22Rv1 (cell line): ENCODE measurements around the gene C12orf60.

Source experiments
- H3K27ac ChIP-seq: fragments of 450-650 bp; 2 replicates; pipeline ENCODE4 v1.5.1; 2017
- ZFX ChIP-seq: fragments of 450-650 bp; IDR thresholded peaks from 2 replicates; pipeline ENCODE4 v1.6.1; 2017; ENCODE audit warnings: antibody characterized with exemption, borderline replicate concordance
- TF ChIP-seq, protein P1 (sequence below): fragments of 450-650 bp; IDR thresholded peaks from 2 replicates; pipeline ENCODE4 v1.5.1; 2017; ENCODE audit warnings: mild to moderate bottlenecking

Gene C12orf60

GRCh38 chr12:14854586-14855183 lies 51.2 kb downstream of the C12orf60 start:
- no peak overlapping the region for H3K27ac ChIP-seq
- no peak for TF ChIP-seq ZFX
- TF ChIP-seq, protein P1, sequence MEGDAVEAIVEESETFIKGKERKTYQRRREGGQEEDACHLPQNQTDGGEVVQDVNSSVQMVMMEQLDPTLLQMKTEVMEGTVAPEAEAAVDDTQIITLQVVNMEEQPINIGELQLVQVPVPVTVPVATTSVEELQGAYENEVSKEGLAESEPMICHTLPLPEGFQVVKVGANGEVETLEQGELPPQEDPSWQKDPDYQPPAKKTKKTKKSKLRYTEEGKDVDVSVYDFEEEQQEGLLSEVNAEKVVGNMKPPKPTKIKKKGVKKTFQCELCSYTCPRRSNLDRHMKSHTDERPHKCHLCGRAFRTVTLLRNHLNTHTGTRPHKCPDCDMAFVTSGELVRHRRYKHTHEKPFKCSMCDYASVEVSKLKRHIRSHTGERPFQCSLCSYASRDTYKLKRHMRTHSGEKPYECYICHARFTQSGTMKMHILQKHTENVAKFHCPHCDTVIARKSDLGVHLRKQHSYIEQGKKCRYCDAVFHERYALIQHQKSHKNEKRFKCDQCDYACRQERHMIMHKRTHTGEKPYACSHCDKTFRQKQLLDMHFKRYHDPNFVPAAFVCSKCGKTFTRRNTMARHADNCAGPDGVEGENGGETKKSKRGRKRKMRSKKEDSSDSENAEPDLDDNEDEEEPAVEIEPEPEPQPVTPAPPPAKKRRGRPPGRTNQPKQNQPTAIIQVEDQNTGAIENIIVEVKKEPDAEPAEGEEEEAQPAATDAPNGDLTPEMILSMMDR: no peak

- TF ChIP-seq, protein P1: no peak
- TF ChIP-seq ZFX: no peak
- no peak overlapping the region for H3K27ac ChIP-seq
Observed at GRCh38 chr12:14858513-14858912, 55.0 kb downstream of the C12orf60 start.

DNA sequence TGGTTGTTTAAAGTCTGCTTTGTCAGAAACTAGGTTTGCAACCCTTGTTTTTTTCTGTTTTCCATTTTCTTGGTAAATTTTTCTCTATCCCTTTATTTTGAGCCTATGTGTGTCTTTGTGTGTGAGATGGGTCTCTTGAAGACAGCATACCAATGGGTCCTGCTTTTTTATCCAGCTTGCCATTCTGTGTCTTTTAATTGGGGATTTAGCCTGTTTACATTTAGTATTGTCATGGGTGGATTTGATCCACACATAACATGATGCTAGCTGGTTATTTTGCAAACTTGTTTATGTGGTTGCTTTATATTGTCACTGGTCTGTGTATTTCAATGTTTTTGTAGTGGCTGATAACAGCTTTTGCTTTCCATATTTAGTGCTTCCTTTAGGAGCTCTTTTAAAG lies 57.0 kb downstream of the C12orf60 start:
- TF ChIP-seq ZFX: no peak
- TF ChIP-seq, protein P1: no peak

GRCh38 chr12:14868916-14869506 lies 65.5 kb downstream of the C12orf60 start:
- no peak for TF ChIP-seq ZFX
- TF ChIP-seq, protein P1: no peak
- H3K27ac ChIP-seq: no peak overlapping the region

More for the DNA sequence above, 57.0 kb downstream of the C12orf60 start:
- H3K27ac ChIP-seq: no peak overlapping the region

GRCh38 chr12:14871247-14871646 lies 67.8 kb downstream of the C12orf60 start:
- no peak for TF ChIP-seq ZFX
- TF ChIP-seq, protein P1: no peak
- no peak overlapping the region for H3K27ac ChIP-seq

DNA sequence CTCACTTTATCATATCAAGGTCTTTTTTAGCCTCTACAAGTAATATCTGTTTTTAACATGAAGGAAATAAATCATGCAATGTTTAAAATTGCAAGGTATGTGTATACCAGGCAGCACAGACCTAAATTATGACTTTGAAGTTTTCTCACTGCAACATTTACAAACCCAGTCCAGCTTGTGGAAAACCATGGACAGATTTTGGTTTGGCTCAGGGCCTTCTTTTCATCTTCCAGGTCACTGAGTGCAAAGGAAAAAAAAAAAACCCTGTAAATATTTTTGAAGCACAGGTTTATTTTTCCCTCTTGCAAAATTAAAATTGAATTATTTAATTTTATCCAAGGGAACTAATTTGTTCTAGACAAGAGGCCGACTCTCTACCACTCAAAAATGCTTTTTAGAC lies 68.4 kb downstream of the C12orf60 start:
- no peak overlapping the region for H3K27ac ChIP-seq
- TF ChIP-seq, protein P1: no peak
- no peak for TF ChIP-seq ZFX

- H3K27ac ChIP-seq: no peak overlapping the region
- TF ChIP-seq, protein P1: no peak
- TF ChIP-seq ZFX: no peak
Observed at GRCh38 chr12:14873440-14874185, 70.1 kb downstream of the C12orf60 start.
